ENCODE results near the gene TMC3. TPM values are rescaled to one million over a fixed set of nuclear protein-coding genes. Genes with fewer than 3 reads are reported as not detected.

TMC3 gene
- total and polyA plus RNA-seq, 7 donors: 0.25 to 0.82 (median 0.68) TPM; not detected in 2

DNA sequence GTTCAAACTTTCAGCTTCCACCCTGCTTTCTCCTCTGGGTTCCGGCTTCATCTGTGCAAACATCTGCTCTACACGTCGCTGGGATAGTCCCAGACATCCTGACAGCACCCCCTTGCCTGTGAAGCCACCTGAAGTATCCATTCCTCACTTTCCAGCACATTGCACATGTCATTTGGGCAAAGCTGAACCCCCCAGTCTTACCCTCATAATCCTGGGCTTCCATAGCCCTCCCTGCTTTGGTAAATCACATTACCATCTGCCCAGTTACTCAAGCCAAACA lies 92.6 kb downstream of the TMC3 start:
- no peak for TF ChIP-seq POLR2A (IDR thresholded peaks at IDR 0.05)
- TF ChIP-seq POLR2AphosphoS5 (IDR thresholded peaks at IDR 0.05): no peak
- no peak for TF ChIP-seq EP300 (IDR thresholded peaks at IDR 0.05)
- TF ChIP-seq, protein P1, sequence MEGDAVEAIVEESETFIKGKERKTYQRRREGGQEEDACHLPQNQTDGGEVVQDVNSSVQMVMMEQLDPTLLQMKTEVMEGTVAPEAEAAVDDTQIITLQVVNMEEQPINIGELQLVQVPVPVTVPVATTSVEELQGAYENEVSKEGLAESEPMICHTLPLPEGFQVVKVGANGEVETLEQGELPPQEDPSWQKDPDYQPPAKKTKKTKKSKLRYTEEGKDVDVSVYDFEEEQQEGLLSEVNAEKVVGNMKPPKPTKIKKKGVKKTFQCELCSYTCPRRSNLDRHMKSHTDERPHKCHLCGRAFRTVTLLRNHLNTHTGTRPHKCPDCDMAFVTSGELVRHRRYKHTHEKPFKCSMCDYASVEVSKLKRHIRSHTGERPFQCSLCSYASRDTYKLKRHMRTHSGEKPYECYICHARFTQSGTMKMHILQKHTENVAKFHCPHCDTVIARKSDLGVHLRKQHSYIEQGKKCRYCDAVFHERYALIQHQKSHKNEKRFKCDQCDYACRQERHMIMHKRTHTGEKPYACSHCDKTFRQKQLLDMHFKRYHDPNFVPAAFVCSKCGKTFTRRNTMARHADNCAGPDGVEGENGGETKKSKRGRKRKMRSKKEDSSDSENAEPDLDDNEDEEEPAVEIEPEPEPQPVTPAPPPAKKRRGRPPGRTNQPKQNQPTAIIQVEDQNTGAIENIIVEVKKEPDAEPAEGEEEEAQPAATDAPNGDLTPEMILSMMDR (IDR thresholded peaks at IDR 0.05): no peak
- Histone ChIP-seq H3K4me3 (no peak overlapping the region), H3K4me1 (peaks cover 0 to 16% (median 12%) of the 10 kb centered on the region in 4 donors), H3K27me3 (no peaks in the 10 kb centered on the region), H3K36me3 (no peaks in the 10 kb centered on the region), H3K27ac (no peak overlapping the region), H3K9me3 (peaks cover 0 to 4% (median 0%) of the 10 kb centered on the region in 4 donors)
- no peak for DNase-seq
- intact Hi-C loops (cut with DNase I): no loop called here
- WGBS, 2 donors: 93 to 99% methylated on average over 3 of the region's 3 CpGs

Other genes with a start within 250 kb of the TMC3 start
- 1 to 10 TPM in 1 of 4 donors, not detected in 3; 2.1 TPM for gene CFAP161, start 239.9 kb downstream of the TMC3 start, total RNA-seq
- gene CFAP161, start 239.9 kb downstream of the TMC3 start, polyA plus RNA-seq: not detected
- 10 to 100 TPM in 2 of 4 donors, 1 to 10 TPM in 2; 6.2 to 26.3 (median 12.5) TPM for gene IL16, start 177.3 kb downstream of the TMC3 start, total RNA-seq
- 10 to 100 TPM in 1 of 3 donors, 1 to 10 TPM in 2; 3.0 to 52.8 (median 6.6) TPM for gene IL16, start 177.3 kb downstream of the TMC3 start, polyA plus RNA-seq
- 1 to 10 TPM in 3 of 4 donors, under 1 TPM in 1; 0.66 to 6.4 (median 3.0) TPM for gene STARD5, start 50.1 kb downstream of the TMC3 start, total RNA-seq
- 10 to 100 TPM; 21.2 to 26.1 (median 22.8) TPM for gene STARD5, start 50.1 kb downstream of the TMC3 start, polyA plus RNA-seq

Data from sigmoid colon (tissue), 7 donors.